Measurements from ENCODE around the gene GZMM. TPM values are rescaled to one million over a fixed set of nuclear protein-coding genes. Genes with fewer than 3 reads are reported as not detected.
A peak's percentile ranks its signal among the peaks of the same experiment; 100 is the strongest.

GZMM gene
- total and polyA plus RNA-seq, 2 of the 13 experiments (the other 11 are each of a cell fraction or from before 2014, with no cell fraction given): 0.07 TPM; not detected in 1

- TF ChIP-seq GMEB1 (CRISPR knock-in tag; IDR thresholded peaks at IDR 0.05; ENCODE audit: borderline replicate concordance) (peak; percentile 65; the same call in 1 of the 2 replicates), SKI (IDR thresholded peaks at IDR 0.05; ENCODE audit: partially characterized antibody) (no peak), SMAD9 (CRISPR knock-in tag; IDR thresholded peaks at IDR 0.05) (no peak), LCORL (IDR thresholded peaks at IDR 0.05) (no peak), LCORL (CRISPR knock-in tag; IDR thresholded peaks at IDR 0.05) (peak; percentile 97), ZNF329 (CRISPR knock-in tag; IDR thresholded peaks at IDR 0.05; ENCODE audit: low read depth) (no peak), E2F5 (CRISPR knock-in tag; conservative IDR thresholded peaks at IDR 0.05) (no peak), CCAR2 (optimal IDR thresholded peaks at IDR 0.05; ENCODE audit: low read depth, low read length) (no peak), SPEN (CRISPR knock-in tag; IDR thresholded peaks at IDR 0.05; ENCODE audit: low read depth) (peak; percentile 87), ZNF720 (CRISPR knock-in tag; IDR thresholded peaks at IDR 0.05) (no peak), NFIC (IDR thresholded peaks at IDR 0.05; ENCODE audit: low read length) (no peak), KDM5B (CRISPR knock-in tag; IDR thresholded peaks at IDR 0.05; ENCODE audit: borderline replicate concordance) (peak; percentile 68; the same call in 1 of the 2 replicates), CBX1 (IDR thresholded peaks at IDR 0.05; ENCODE audit: low read depth) (no peak), EP300 (IDR thresholded peaks at IDR 0.05; ENCODE audit: low read depth in 2 of 2, low read length in 2 of 2) (peak; percentile 84 to 91; a peak in 3 of 4 replicates), EP300 (CRISPR knock-in tag; IDR thresholded peaks at IDR 0.05; ENCODE audit: borderline replicate concordance) (peak; percentile 64; the same call in 1 of the 2 replicates), MNT (IDR thresholded peaks at IDR 0.05) (no peak), KAT2B (IDR thresholded peaks at IDR 0.05; ENCODE audit: borderline replicate concordance, low read depth, low read length) (no peak), HNF1A (IDR thresholded peaks at IDR 0.05; ENCODE audit: low read depth) (no peak), HNF1A (CRISPR knock-in tag; IDR thresholded peaks at IDR 0.05; ENCODE audit: borderline replicate concordance) (peak; percentile 79), SNAI1 (CRISPR knock-in tag; IDR thresholded peaks at IDR 0.05; ENCODE audit: borderline replicate concordance) (no peak), THAP11 (CRISPR knock-in tag; IDR thresholded peaks at IDR 0.05) (peak; percentile 83), TCF12 (IDR thresholded peaks at IDR 0.05) (no peak), TCF12 (CRISPR knock-in tag; IDR thresholded peaks at IDR 0.05) (peak; percentile 90), REPIN1 (CRISPR knock-in tag; IDR thresholded peaks at IDR 0.05; ENCODE audit: borderline replicate concordance, low read depth) (peak; percentile 90; the same call in 1 of the 2 replicates)
Measured at GRCh38 chr19:524062-524674, 19.7 kb upstream of the GZMM start (continued).

All from HepG2 (cell line).